H1 (cell line): ENCODE results near the gene MYBPC1. TPM values are rescaled to one million over a fixed set of nuclear protein-coding genes. Genes with fewer than 3 reads are reported as not detected.

ENCODE experiments used
- CTCF ChIA-PET: fragments of 300-600 bp; sonication (Branson Sonifier 250); formaldehyde crosslinking; loops from one replicate; lab custom pipeline; 2021; ENCODE audit not compliant: partially characterized antibody; lab: Charles Lee
- POLR2A ChIA-PET: fragments of 300-600 bp; sonication (Branson Sonifier 250); formaldehyde crosslinking; loops from one replicate; lab custom pipeline; 2021; ENCODE audit warnings: inconsistent platforms; ENCODE audit not compliant: partially characterized antibody; lab: Charles Lee
- DNase-seq, 2 experiments: peaks; one replicate each; pipeline versions ENCODE4 v3.0.0 to v3.0.0-alpha.2; 2010 to 2022; ENCODE audit warnings: low spot score in 2 of 2, low read depth in 1 of 2, mixed read lengths in 1 of 2
- FAIRE-seq: peaks from 2 replicates; lab custom pipeline; 2011; peaks lifted over from hg19 to GRCh38; lab: Jason Lieb, UNC
- H2AFZ ChIP-seq: 2 replicates; pipeline ENCODE4 v1.8.1; 2012; ENCODE audit warnings: low read length, inconsistent platforms
- H2AK5ac ChIP-seq: 2 replicates; pipeline ENCODE4 v1.6.1; 2013; ENCODE audit warnings: low read depth, low read length
- H2BK120ac ChIP-seq: replicated peaks from 2 replicates; pipeline ENCODE3; 2013; ENCODE audit warnings: low read depth, low read length, inconsistent platforms
- H2BK12ac ChIP-seq: 2 replicates; pipeline ENCODE4 v1.6.1; 2013; ENCODE audit warnings: low read depth, low read length
- H2BK15ac ChIP-seq: 2 replicates; pipeline ENCODE4 v1.6.1; 2013; ENCODE audit warnings: low read length
- H2BK20ac ChIP-seq: 2 replicates; pipeline ENCODE4 v1.6.1; 2013; ENCODE audit warnings: low read length
- H2BK5ac ChIP-seq: 2 replicates; pipeline ENCODE4 v1.6.1; 2013; ENCODE audit warnings: low read depth, low read length
- H3K14ac ChIP-seq: 2 replicates; pipeline ENCODE4 v1.6.1; 2013; ENCODE audit warnings: inconsistent platforms; ENCODE audit not compliant: insufficient read length
- H3K18ac ChIP-seq: 2 replicates; pipeline ENCODE4 v1.6.1; 2013; ENCODE audit warnings: low read length; ENCODE audit errors: extremely low read depth
- H3K23ac ChIP-seq: 2 replicates; pipeline ENCODE4 v1.6.1; 2013; ENCODE audit warnings: inconsistent platforms; ENCODE audit not compliant: insufficient read length
- H3K23me2 ChIP-seq: 2 replicates; pipeline ENCODE4 v1.6.1; 2013; ENCODE audit warnings: low read depth, low read length
- H3K27ac ChIP-seq: 2 replicates; pipeline ENCODE4 v1.6.1; 2011; ENCODE audit warnings: low read depth, low read length, inconsistent platforms
- H3K27me3 ChIP-seq, 4 experiments: replicated peaks in 1 of 4; 1 replicate in 1 of 4; 2 replicates in 3 of 4; pipeline versions ENCODE4 v1.6.1 to v1.8.1; 2011 to 2013; ENCODE audit warnings: low read length in 3 of 4, mild to moderate bottlenecking in 3 of 4, inconsistent platforms in 2 of 4, mixed read lengths in 2 of 4, moderate library complexity in 1 of 4; ENCODE audit not compliant: control insufficient read depth in 3 of 4, insufficient read depth in 3 of 4; ENCODE audit errors: extremely low read depth in 1 of 4
- H3K36me3 ChIP-seq, 4 experiments: 2 replicates each; pipeline versions ENCODE4 v1.6.1 to v1.8.1; 2011 to 2013; ENCODE audit warnings: mild to moderate bottlenecking in 4 of 4, low read length in 3 of 4, moderate library complexity in 2 of 4, control low read depth in 1 of 4, inconsistent platforms in 1 of 4; ENCODE audit not compliant: insufficient read depth in 4 of 4, control insufficient read depth in 2 of 4
- H3K4ac ChIP-seq: replicated peaks from 2 replicates; pipeline ENCODE3; 2013; ENCODE audit warnings: low read length, low read depth, mixed read lengths, inconsistent platforms; ENCODE audit not compliant: insufficient read length
- H3K4me1 ChIP-seq, 4 experiments: replicated peaks in 1 of 4; 1 replicate in 1 of 4; 2 replicates in 3 of 4; pipeline versions ENCODE4 v1.6.1 to v1.8.1; 2011 to 2013; ENCODE audit warnings: low read length in 3 of 4, inconsistent platforms in 2 of 4, mixed read lengths in 1 of 4; ENCODE audit not compliant: insufficient read depth in 4 of 4, control insufficient read depth in 3 of 4
- H3K4me2 ChIP-seq, 2 experiments: 2 replicates each; pipeline versions ENCODE4 v1.6.1 to v1.8.1; 2011 to 2013; ENCODE audit warnings: low read depth in 2 of 2, low read length in 2 of 2, control low read depth in 1 of 2, inconsistent platforms in 1 of 2, mild to moderate bottlenecking in 1 of 2; ENCODE audit not compliant: insufficient read depth in 1 of 2
- H3K4me3 ChIP-seq, 4 experiments: fragments of 200-600, 300-600 bp in 1 of 4; sonication (generic), shearing (Covaris generic), sonication (Bioruptor Twin) in 1 of 4; 2 replicates each; pipeline versions ENCODE4 v1.5.1 to v1.8.1; 2011 to 2016; ENCODE audit warnings: low read length in 4 of 4, low read depth in 3 of 4, control low read depth in 2 of 4, inconsistent platforms in 2 of 4, mild to moderate bottlenecking in 2 of 4, mixed read lengths in 1 of 4, moderate library complexity in 1 of 4; ENCODE audit not compliant: insufficient read depth in 2 of 4; ENCODE audit errors: extremely low read depth in 1 of 4
- H3K56ac ChIP-seq: replicated peaks from 2 replicates; pipeline ENCODE3; 2013; ENCODE audit warnings: low read depth, mild to moderate bottlenecking, mixed read lengths, low read length, inconsistent platforms; ENCODE audit not compliant: insufficient read length
- H3K79me1 ChIP-seq: 2 replicates; pipeline ENCODE4 v1.6.1; 2013; ENCODE audit warnings: low read depth, low read length, control low read depth
- H3K79me2 ChIP-seq, 2 experiments: 2 replicates each; pipeline versions ENCODE4 v1.6.1 to v1.8.1; 2012 to 2013; ENCODE audit warnings: low read length in 2 of 2, mild to moderate bottlenecking in 2 of 2, inconsistent platforms in 1 of 2; ENCODE audit not compliant: insufficient read depth in 2 of 2, control insufficient read depth in 1 of 2
- H3K9ac ChIP-seq, 4 experiments: replicated peaks in 1 of 4; 1 replicate in 1 of 4; 2 replicates in 3 of 4; pipeline versions ENCODE4 v1.6.1 to v1.8.1; 2011 to 2013; ENCODE audit warnings: low read depth in 3 of 4, low read length in 3 of 4, control low read depth in 2 of 4, mild to moderate bottlenecking in 2 of 4, moderate library complexity in 2 of 4, inconsistent platforms in 1 of 4; ENCODE audit errors: extremely low read depth in 1 of 4
- H3K9me3 ChIP-seq, 2 experiments: 2 replicates each; pipeline versions ENCODE4 v1.6.1 to v1.8.1; 2012 to 2013; ENCODE audit warnings: mild to moderate bottlenecking in 2 of 2, moderate library complexity in 2 of 2, control low read depth in 1 of 2, inconsistent platforms in 1 of 2, low read depth in 1 of 2, low read length in 1 of 2, mixed read lengths in 1 of 2; ENCODE audit not compliant: insufficient read depth in 2 of 2
- H4K20me1 ChIP-seq, 2 experiments: replicated peaks in 1 of 2; 2 replicates each; pipeline versions ENCODE3 to v1.8.1; 2011 to 2013; ENCODE audit warnings: inconsistent platforms in 2 of 2, low read length in 2 of 2, mild to moderate bottlenecking in 1 of 2; ENCODE audit not compliant: insufficient read depth in 2 of 2, control insufficient read depth in 1 of 2
- H4K5ac ChIP-seq: 2 replicates; pipeline ENCODE4 v1.6.1; 2013; ENCODE audit warnings: low read length, low read depth, mixed read lengths, inconsistent platforms; ENCODE audit not compliant: insufficient read length
- H4K8ac ChIP-seq: 2 replicates; pipeline ENCODE4 v1.8.0; 2013; ENCODE audit warnings: mild to moderate bottlenecking, moderate library complexity, low read length, inconsistent platforms; ENCODE audit not compliant: insufficient read depth; ENCODE audit errors: extremely low read depth
- H4K91ac ChIP-seq: replicated peaks from 2 replicates; pipeline ENCODE3; 2013; ENCODE audit warnings: low read length, mixed read lengths, inconsistent platforms; ENCODE audit not compliant: insufficient read length
- BACH1 ChIP-seq: IDR thresholded peaks from 2 replicates; pipeline ENCODE4 v1.6.1; 2012; ENCODE audit warnings: low read length, improper control_type of control experiment
- CTBP2 ChIP-seq: IDR thresholded peaks from 2 replicates; pipeline ENCODE4 v1.7.0; 2011; ENCODE audit warnings: borderline replicate concordance, mild to moderate bottlenecking, moderate library complexity, mixed read lengths, low read length; ENCODE audit not compliant: insufficient read depth, insufficient read length
- EP300 ChIP-seq, 2 experiments: IDR thresholded peaks; 1 replicate in 1 of 2; 2 replicates in 1 of 2; pipeline ENCODE4 v1.6.1; 2011 to 2012; ENCODE audit warnings: low read depth in 2 of 2, low read length in 2 of 2, mild to moderate bottlenecking in 2 of 2, borderline replicate concordance in 1 of 2, inconsistent platforms in 1 of 2, moderate library complexity in 1 of 2
- GABPA ChIP-seq: IDR thresholded peaks from 2 replicates; pipeline ENCODE4 v1.6.1; 2011; ENCODE audit warnings: mild to moderate bottlenecking, low read length, moderate library complexity, borderline replicate concordance; ENCODE audit not compliant: insufficient read depth
- KDM1A ChIP-seq: fragments of 200-600, 300-600 bp; sonication (generic); IDR thresholded peaks from 2 replicates; pipeline ENCODE4 v1.7.1; 2016; ENCODE audit warnings: mild to moderate bottlenecking, low read length, borderline replicate concordance
- NANOG ChIP-seq: IDR thresholded peaks from 2 replicates; pipeline ENCODE4 v1.6.1; 2011; ENCODE audit warnings: low read length, low read depth, mild to moderate bottlenecking, inconsistent platforms; ENCODE audit not compliant: insufficient read depth, poor library complexity, severe bottlenecking
- RNF2 ChIP-seq: fragments of 200-900, 300-1000 bp; sonication (generic); IDR thresholded peaks from 2 replicates; pipeline ENCODE4 v1.7.1; 2016; ENCODE audit warnings: borderline replicate concordance, low read depth, mild to moderate bottlenecking, antibody characterized with exemption, low read length; ENCODE audit not compliant: poor library complexity, severe bottlenecking; ENCODE audit errors: missing control alignments
- SAP30 ChIP-seq: fragments of 300-600 bp; sonication (generic); IDR thresholded peaks from 2 replicates; pipeline ENCODE4 v1.7.1; 2012; ENCODE audit warnings: low read length, moderate library complexity, mild to moderate bottlenecking, inconsistent platforms; ENCODE audit not compliant: insufficient read depth, insufficient replicate concordance
- SP2 ChIP-seq: IDR thresholded peaks from 2 replicates; pipeline ENCODE4 v1.6.1; 2012; ENCODE audit warnings: mild to moderate bottlenecking, low read length, inconsistent platforms
- TAF1 ChIP-seq: IDR thresholded peaks from 2 replicates; pipeline ENCODE4 v1.6.1; 2011; ENCODE audit warnings: mild to moderate bottlenecking, low read depth, low read length
- TAF7 ChIP-seq: optimal IDR thresholded peaks from 2 replicates; pipeline ENCODE3; 2011; ENCODE audit warnings: low read depth, mild to moderate bottlenecking, inconsistent platforms, low read length, moderate library complexity, borderline replicate concordance
- TCF12 ChIP-seq: IDR thresholded peaks from 2 replicates; pipeline ENCODE4 v1.6.1; 2011; ENCODE audit warnings: low read depth, mild to moderate bottlenecking, low read length
- WGBS, 2 experiments: shearing (Covaris generic) in 1 of 2; methylation state at CpG; one replicate each; pipeline versions ENCODE4 v1.1.6 to v1.1.7; 2013 to 2015; ENCODE audit warnings: low lambda C conversion rate in 2 of 2, mixed read lengths in 2 of 2, inconsistent platforms in 1 of 2, low coverage in 1 of 2, missing lambda C conversion rate in 1 of 2; ENCODE audit not compliant: insufficient replicate concordance in 2 of 2, insufficient coverage in 1 of 2, insufficient read length in 1 of 2; ENCODE audit errors: extremely low coverage in 1 of 2, missing lambda C conversion rate in 1 of 2; 5-methylcytosine and 5-hydroxymethylcytosine counted together
- polyA plus RNA-seq, 7 experiments: library from polyadenylated mRNA; depleted of rRNA in 3 of 7; stranded (reverse) in 5 of 7; unstranded in 2 of 7; fragments of >200 nt in 5 of 7; fragments of 200-250 nt in 2 of 7; gene quantifications; 1 replicate in 5 of 7; 2 replicates in 1 of 7; 4 replicates in 1 of 7; pipeline versions ENCODE4 v1.2.1 to v1.2.3, GENCODE V29; 2011 to 2013; ENCODE audit warnings: missing spikeins in 2 of 7, mixed read lengths in 2 of 7
- total RNA-seq: library from RNA; stranded (reverse); fragmentation: NEBNext Ultra II Directional; extraction: Animal tissue kit (Norgen Biotek cat#: 25700); gene quantifications from 2 replicates; pipeline ENCODE4 v1.2.1, GENCODE V29; 2021

MYBPC1 gene
- total and polyA plus RNA-seq, 2 of the 8 experiments (the other 6 are each of a cell fraction or from before 2014, with no cell fraction given) = not detected

DNA sequence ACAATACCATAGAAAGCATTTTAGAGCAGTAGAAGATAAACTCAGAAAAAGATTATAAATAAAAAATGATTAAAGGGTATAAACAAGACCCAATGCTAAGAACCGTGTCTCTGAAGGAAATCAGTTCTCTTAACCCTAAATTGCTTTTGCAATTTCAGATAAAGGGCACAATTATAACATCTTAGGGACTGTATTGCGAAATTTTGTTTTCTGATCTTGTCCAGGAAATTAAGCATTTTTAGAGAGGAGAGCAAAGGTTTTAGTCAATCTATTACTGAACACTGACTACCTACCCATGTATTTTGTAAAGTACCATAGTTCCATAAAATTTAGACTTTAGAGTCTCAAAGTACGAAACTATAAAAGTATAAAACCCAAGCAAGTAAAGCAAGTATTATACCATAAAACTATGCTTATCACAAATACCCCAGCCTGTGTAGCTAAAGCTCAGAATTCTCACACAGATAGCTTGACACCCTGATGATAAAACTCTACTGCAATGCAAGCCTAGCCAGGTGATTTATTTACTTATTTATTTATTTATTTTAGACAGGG is 95.8 kb downstream of the MYBPC1 start:
- Histone ChIP-seq H3K4me3 (no peak overlapping the region), H3K23me2 (no peaks in the 10 kb centered on the region), H2BK5ac (no peak overlapping the region), H3K9me3 (no peaks in the 10 kb centered on the region), H2AK5ac (no peak overlapping the region), H4K5ac (no peak overlapping the region), H3K4me1 (no peaks in the 10 kb centered on the region), H2BK15ac (no peak overlapping the region), H3K14ac (no peak overlapping the region), H3K9ac (no peak overlapping the region), H3K79me2 (no peaks in the 10 kb centered on the region), H4K91ac (no peak overlapping the region), H3K4me2 (no peak overlapping the region), H3K79me1 (no peaks in the 10 kb centered on the region), H2BK20ac (no peak overlapping the region), H2AFZ (no peak overlapping the region), H3K18ac (no peak overlapping the region), H3K27ac (no peak overlapping the region), H4K8ac (no peak overlapping the region), H4K20me1 (no peaks in the 10 kb centered on the region), H3K56ac (no peak overlapping the region), H2BK12ac (no peak overlapping the region), H3K23ac (no peak overlapping the region), H2BK120ac (no peak overlapping the region), H3K27me3 (0 out of 7 replicates have a peak, but pooled peaks cover 0 to 3% (median 0%) of the 10 kb centered on the region in 4 experiments), H3K4ac (no peak overlapping the region), H3K36me3 (no peaks in the 10 kb centered on the region)
- POLR2A ChIA-PET = no interaction called here
- 72% methylated on average over 3 of the region's 3 CpGs; no CpG with 5 or more reads in 1 of the 2 experiments for WGBS, 2 experiments
- TF ChIP-seq RNF2 (no peak), CTBP2 (no peak), SP2 (no peak), BACH1 (no peak), NANOG (no peak), SAP30 (no peak), GABPA (no peak), KDM1A (no peak), EP300 (IDR thresholded peaks at IDR 0.05; ENCODE audit: borderline replicate concordance in 1 of 2, low read depth in 2 of 2, low read length in 2 of 2) (no peak), TAF7 (no peak), TCF12 (no peak), TAF1 (no peak)
- CTCF ChIA-PET = no interaction called here
- FAIRE-seq = no peak
- DNase-seq = no peak
